HFF-Myc (cell line): ENCODE measurements around the gene PGGHG.

Experiments
- DNase-seq: peaks from one replicate; pipeline ENCODE4 v3.0.0-alpha.2; 2011; ENCODE audit warnings: low read depth; ENCODE audit errors: extremely low read depth
- H3K4me3 ChIP-seq: replicated peaks from 2 replicates; pipeline ENCODE4 v1.5.1; 2011; ENCODE audit warnings: low read depth, mild to moderate bottlenecking, control low read depth, low read length
- CTCF ChIP-seq: IDR thresholded peaks from 2 replicates; pipeline ENCODE4 v1.5.1; 2012; ENCODE audit warnings: mild to moderate bottlenecking, low read depth, low read length, control low read depth; ENCODE audit errors: missing control alignments

Gene PGGHG

GRCh38 chr11:276219-276618 is 12.7 kb upstream of the PGGHG start:
- H3K4me3 ChIP-seq: no peak overlapping the region
- no peak for DNase-seq
- TF ChIP-seq CTCF: no peak

- DNase-seq: no peak
- no peak for TF ChIP-seq CTCF
- H3K4me3 ChIP-seq: no peak within 1 kb of the TSS
Measured at GRCh38 chr11:278001-278951, 10.7 kb upstream of the PGGHG start, which contains the start of gene NLRP6. Gene NLRP6 (plus strand): TSS chr11:278407. CDS start chr11:278570, 163 bp downstream.

GRCh38 chr11:279040-279965 is 9.6 kb upstream of the PGGHG start:
- no peak overlapping the region for H3K4me3 ChIP-seq
- DNase-seq: no peak
- no peak for TF ChIP-seq CTCF

- DNase-seq: no peak
- no peak overlapping the region for H3K4me3 ChIP-seq
- no peak for TF ChIP-seq CTCF
Measured at GRCh38 chr11:279966-280705, 8.8 kb upstream of the PGGHG start.

GRCh38 chr11:280706-281485 is 8.0 kb upstream of the PGGHG start:
- no peak overlapping the region for H3K4me3 ChIP-seq
- DNase-seq: no peak
- no peak for TF ChIP-seq CTCF
